PC-9 (cell line): ENCODE data around the gene SLC5A1.
"Not testable (repeated sequence)": the region's sequence is repeated elsewhere in the genome, so short reads cannot be mapped to it uniquely, and the experiment has no call there.

Experiments used
- EZH2 ChIP-seq: fragments of 200-600 bp; sonication (generic); IDR thresholded peaks from 2 replicates; pipeline ENCODE4 v1.8.0; 2017; ENCODE audit warnings: antibody characterized with exemption, low read depth
- TF ChIP-seq, protein P1 (sequence below): fragments of 200-600 bp; sonication (generic); conservative IDR thresholded peaks from 2 replicates; pipeline ENCODE4 v1.6.1; 2017; ENCODE audit warnings: mixed run types, antibody characterized with exemption, mild to moderate bottlenecking, moderate library complexity

DNA sequence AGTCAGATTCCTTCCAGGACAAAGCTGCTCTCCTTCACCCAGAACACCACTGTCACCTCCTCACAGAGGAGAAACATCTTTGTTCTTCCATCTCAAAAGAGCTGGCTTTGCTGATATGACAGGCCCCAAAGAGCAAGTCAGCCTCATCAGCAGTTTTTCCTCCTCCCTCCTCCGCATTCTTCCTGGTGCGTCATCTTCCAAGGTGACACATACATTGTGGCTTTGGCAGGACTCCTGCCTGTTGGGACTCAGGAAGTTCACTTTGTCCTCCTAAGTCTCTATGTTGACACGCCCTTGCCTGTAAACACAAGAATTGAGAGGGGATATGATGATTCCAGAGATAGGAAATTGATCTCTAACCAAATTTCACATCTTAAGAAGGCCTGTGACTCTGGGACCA lies 92.9 kb downstream of the SLC5A1 start:
- TF ChIP-seq, protein P1, sequence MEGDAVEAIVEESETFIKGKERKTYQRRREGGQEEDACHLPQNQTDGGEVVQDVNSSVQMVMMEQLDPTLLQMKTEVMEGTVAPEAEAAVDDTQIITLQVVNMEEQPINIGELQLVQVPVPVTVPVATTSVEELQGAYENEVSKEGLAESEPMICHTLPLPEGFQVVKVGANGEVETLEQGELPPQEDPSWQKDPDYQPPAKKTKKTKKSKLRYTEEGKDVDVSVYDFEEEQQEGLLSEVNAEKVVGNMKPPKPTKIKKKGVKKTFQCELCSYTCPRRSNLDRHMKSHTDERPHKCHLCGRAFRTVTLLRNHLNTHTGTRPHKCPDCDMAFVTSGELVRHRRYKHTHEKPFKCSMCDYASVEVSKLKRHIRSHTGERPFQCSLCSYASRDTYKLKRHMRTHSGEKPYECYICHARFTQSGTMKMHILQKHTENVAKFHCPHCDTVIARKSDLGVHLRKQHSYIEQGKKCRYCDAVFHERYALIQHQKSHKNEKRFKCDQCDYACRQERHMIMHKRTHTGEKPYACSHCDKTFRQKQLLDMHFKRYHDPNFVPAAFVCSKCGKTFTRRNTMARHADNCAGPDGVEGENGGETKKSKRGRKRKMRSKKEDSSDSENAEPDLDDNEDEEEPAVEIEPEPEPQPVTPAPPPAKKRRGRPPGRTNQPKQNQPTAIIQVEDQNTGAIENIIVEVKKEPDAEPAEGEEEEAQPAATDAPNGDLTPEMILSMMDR, result not testable (repeated sequence)
- not testable (repeated sequence) for TF ChIP-seq EZH2
